ENCODE measurements around the gene DBX2.

DNA sequence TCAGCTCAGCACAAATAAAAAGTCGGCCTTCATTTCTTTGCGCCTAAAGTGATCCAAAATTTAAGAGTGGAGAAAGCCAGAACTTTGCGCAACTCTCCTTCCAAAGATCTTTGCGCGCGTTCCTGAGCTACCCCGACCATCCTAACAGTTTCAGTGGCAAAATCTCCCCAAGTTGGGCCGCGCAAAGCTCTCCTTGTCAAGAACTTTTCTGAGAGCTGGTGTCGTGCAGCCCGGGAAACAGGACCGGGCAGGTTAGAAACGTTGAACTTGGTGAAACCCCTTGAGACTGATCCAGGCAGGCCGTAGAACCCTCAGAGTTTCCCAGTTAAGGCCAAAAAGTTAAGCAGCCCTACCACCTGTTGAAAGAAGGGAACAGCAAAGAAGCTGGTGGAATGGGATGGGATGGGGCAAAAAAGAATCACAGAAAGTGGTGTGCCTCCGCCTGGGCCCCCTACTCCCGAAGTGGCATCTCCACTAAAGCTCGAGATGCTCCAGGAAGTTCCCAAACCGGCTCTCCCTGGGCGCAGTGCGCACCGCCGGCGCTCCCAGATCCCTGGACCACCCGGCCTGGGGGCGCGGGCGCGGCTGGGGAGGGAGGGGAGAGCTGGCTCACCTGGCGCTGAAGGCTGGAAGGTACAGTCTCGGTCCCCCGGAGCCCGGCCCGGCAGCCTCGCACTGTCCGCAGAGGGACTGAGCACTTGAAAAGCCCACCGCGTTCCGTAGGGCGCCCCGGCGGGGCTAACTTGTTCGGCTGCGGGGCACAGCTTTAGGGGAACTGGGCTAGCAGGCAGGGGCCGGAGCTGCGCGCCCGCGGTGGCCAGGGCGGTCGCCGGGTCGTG is 768 bp downstream of the DBX2 start:
- no peak for TF ChIP-seq POLR2A (IDR thresholded peaks at IDR 0.05; ENCODE audit: low read length)
- no peak for TF ChIP-seq GATA1 (IDR thresholded peaks at IDR 0.05; ENCODE audit: low read depth, low read length)

Data from erythroblast (primary cell).